GM12878 (cell line): ENCODE data around the gene PKD1L1. TPM values are rescaled to one million over a fixed set of nuclear protein-coding genes. Genes with fewer than 3 reads are reported as not detected.

Experiments used
- ATAC-seq: fragments of 200-7000 bp; cut with Tn5 transposase; 3 replicates; pipeline ENCODE4 v1.9.1; 2020; ENCODE audit warnings: mild to moderate bottlenecking, moderate library complexity
- BruUV-seq: library from RNA; stranded (reverse); fragments of 400-500 nt; replicated peaks from 2 replicates; lab custom pipeline; 2021; lab: Mats Ljungman, UMichigan
- CTCF ChIA-PET: fragments of 300-600 bp; sonication (Branson Sonifier 250); formaldehyde crosslinking; extraction: SDS; loops from one replicate; lab custom pipeline; 2021; ENCODE audit warnings: inconsistent platforms; lab: Yijun Ruan, JAX
- POLR2A ChIA-PET: fragments of 350-600 bp; formaldehyde crosslinking; extraction: SDS; loops from one replicate; lab custom pipeline; 2021; ENCODE audit warnings: inconsistent platforms; lab: Charles Lee
- RAD21 ChIA-PET: fragments of 300-600 bp; sonication (Branson Sonifier 250); formaldehyde crosslinking; loops from one replicate; lab custom pipeline; 2023; ENCODE audit warnings: antibody characterized with exemption; ENCODE audit not compliant: unreplicated experiment; lab: Charles Lee
- SMC1A ChIA-PET: fragments of 300-600 bp; sonication (Branson Sonifier 250); formaldehyde crosslinking; loops from one replicate; lab custom pipeline; 2023; ENCODE audit not compliant: unreplicated experiment, uncharacterized antibody; lab: Charles Lee
- DNase-seq: peaks from one replicate; pipeline ENCODE4 v3.0.0-alpha.2; 2011; ENCODE audit warnings: low read depth, low spot score
- FAIRE-seq: peaks from 3 replicates; lab custom pipeline; 2011; peaks lifted over from hg19 to GRCh38; lab: Jason Lieb, UNC
- H2AFZ ChIP-seq: 2 replicates; pipeline ENCODE4 v1.6.0; 2011; ENCODE audit warnings: low read depth, low read length, control low read depth; ENCODE audit not compliant: control insufficient read depth
- H3K27ac ChIP-seq: 2 replicates; pipeline ENCODE4 v1.5.1; 2011; ENCODE audit warnings: control low read depth; ENCODE audit not compliant: control insufficient read depth, insufficient read depth
- H3K27me3 ChIP-seq, 2 experiments: replicated peaks in 1 of 2; 2 replicates each; pipeline versions ENCODE4 v1.6.0 to v1.6.1; 2011; ENCODE audit warnings: low read length in 1 of 2; ENCODE audit not compliant: control insufficient read depth in 2 of 2, insufficient read depth in 2 of 2
- H3K36me3 ChIP-seq, 2 experiments: 2 replicates each; pipeline ENCODE4 v1.5.1; 2011; ENCODE audit warnings: low read length in 1 of 2; ENCODE audit not compliant: control insufficient read depth in 2 of 2, insufficient read depth in 2 of 2
- H3K4me1 ChIP-seq: 2 replicates; pipeline ENCODE4 v1.6.1; 2011; ENCODE audit warnings: mild to moderate bottlenecking, low read length, moderate library complexity, mixed read lengths; ENCODE audit not compliant: control insufficient read depth, insufficient read depth
- H3K4me2 ChIP-seq: 2 replicates; pipeline ENCODE4 v1.6.0; 2011; ENCODE audit warnings: control low read depth; ENCODE audit not compliant: control insufficient read depth, insufficient read depth
- H3K4me3 ChIP-seq: fragments of 200-600 bp; sonication (generic); 2 replicates; pipeline ENCODE4 v1.5.1; 2016
- H3K79me2 ChIP-seq: 2 replicates; pipeline ENCODE4 v1.6.0; 2011; ENCODE audit warnings: low read length; ENCODE audit not compliant: control insufficient read depth, insufficient read depth
- H3K9ac ChIP-seq: 2 replicates; pipeline ENCODE4 v1.8.0; 2011; ENCODE audit warnings: low read length, control low read depth, mixed read lengths; ENCODE audit not compliant: control insufficient read depth, insufficient read depth
- H3K9me3 ChIP-seq: replicated peaks from 3 replicates; pipeline ENCODE4 v1.5.1; 2011; ENCODE audit warnings: mild to moderate bottlenecking, low read length; ENCODE audit not compliant: control insufficient read depth, insufficient read depth
- H4K20me1 ChIP-seq: 2 replicates; pipeline ENCODE4 v1.6.0; 2011; ENCODE audit not compliant: control insufficient read depth, insufficient read depth
- CBX3 ChIP-seq: fragments of 200-600 bp; sonication (generic); IDR thresholded peaks from 2 replicates; pipeline ENCODE4 v1.6.1; 2016; ENCODE audit warnings: low read depth, borderline replicate concordance
- CHD1 ChIP-seq: IDR thresholded peaks from 2 replicates; pipeline ENCODE4 v1.6.1; 2012; ENCODE audit warnings: low read depth, low read length, improper control_type of control experiment
- ETV6 ChIP-seq, 2 experiments: fragments of 450-650 bp in 1 of 2; IDR thresholded peaks in 1 of 2; conservative IDR thresholded peaks in 1 of 2; 2 replicates each; pipeline ENCODE4 v1.6.1; 2014; ENCODE audit warnings: antibody characterized with exemption in 1 of 2, borderline replicate concordance in 1 of 2, low read depth in 1 of 2, mild to moderate bottlenecking in 1 of 2, moderate library complexity in 1 of 2
- HDAC2 ChIP-seq: fragments of 200-600 bp; sonication (generic); IDR thresholded peaks from 2 replicates; pipeline ENCODE4 v1.6.1; 2017
- IKZF1 ChIP-seq: fragments of 450-650 bp; conservative IDR thresholded peaks from 2 replicates; pipeline ENCODE4 v1.6.1; 2017; ENCODE audit warnings: antibody characterized with exemption, mild to moderate bottlenecking
- MYC ChIP-seq: IDR thresholded peaks from 2 replicates; pipeline ENCODE4 v1.6.1; 2011; ENCODE audit warnings: mild to moderate bottlenecking, low read length, moderate library complexity, inconsistent platforms; ENCODE audit not compliant: insufficient read depth, insufficient replicate concordance, insufficient read length, severe bottlenecking
- NFYA ChIP-seq: IDR thresholded peaks from 2 replicates; pipeline ENCODE4 v1.6.1; 2011; ENCODE audit warnings: low read depth, mild to moderate bottlenecking, low read length, improper control_type of control experiment, borderline replicate concordance
- ZNF384 ChIP-seq: IDR thresholded peaks from 2 replicates; pipeline ENCODE4 v1.6.1; 2012; ENCODE audit warnings: low read depth, mild to moderate bottlenecking, low read length, improper control_type of control experiment, borderline replicate concordance
- ZNF622 ChIP-seq: fragments of 450-650 bp; IDR thresholded peaks from 2 replicates; pipeline ENCODE4 v1.6.1; 2017; ENCODE audit warnings: mild to moderate bottlenecking, inconsistent platforms
- WGBS: methylation state at CpG from one replicate; pipeline ENCODE4 v1.1.6; 2016; ENCODE audit warnings: low lambda C conversion rate; ENCODE audit not compliant: insufficient replicate concordance, insufficient coverage; ENCODE audit errors: missing lambda C conversion rate; 5-methylcytosine and 5-hydroxymethylcytosine counted together
- in situ Hi-C: fragments of 300-500 bp; cut with MboI; formaldehyde crosslinking; loops from 9 replicates; pipeline ENCODE4 v1.14.3; 2018; ENCODE audit warnings: mixed read lengths
- intact Hi-C: fragments of 100-400 bp; cut with micrococcal nuclease; formaldehyde crosslinking; loops from one replicate; pipeline ENCODE4 v1.14.2; 2022; ENCODE audit not compliant: unreplicated experiment
- polyA plus RNA-seq, 11 experiments: library from polyadenylated mRNA; depleted of rRNA in 4 of 11; unstranded in 6 of 11; stranded (reverse) in 5 of 11; fragments of >200 nt; fragmentation: Nextera tagmentation in 4 of 11; fragmentation: Illumina TruSeq in 1 of 11; extraction: Ambion mirVana in 4 of 11; extraction: Trizol in 1 of 11; gene quantifications; 1 replicate in 1 of 11; 2 replicates in 10 of 11; pipeline versions ENCODE4 v1.2.1 to v1.2.3, GENCODE V29; 2011 to 2016; ENCODE audit warnings: inconsistent platforms in 2 of 11, missing spikeins in 2 of 11, low read depth in 1 of 11
- total RNA-seq, 4 experiments: library from RNA; depleted of rRNA in 3 of 4; stranded (reverse); fragments of >200 nt in 3 of 4; fragmentation: Illumina TruSeq in 1 of 4; extraction: Trizol in 1 of 4; gene quantifications; 2 replicates each; pipeline versions ENCODE4 v1.2.1 to v1.2.3, GENCODE V29; 2013 to 2021
- TF ChIP-seq, protein P1 (sequence below): fragments of 450-650 bp; IDR thresholded peaks from 2 replicates; pipeline ENCODE4 v1.6.1; 2017; ENCODE audit warnings: antibody characterized with exemption, mild to moderate bottlenecking, moderate library complexity
- TF ChIP-seq, protein P2 (sequence below), 3 experiments: IDR thresholded peaks in 2 of 3; conservative IDR thresholded peaks in 1 of 3; 2 replicates each; pipeline ENCODE4 v1.5.1; 2011; ENCODE audit warnings: low read depth in 3 of 3, low read length in 3 of 3, mild to moderate bottlenecking in 3 of 3, control low read depth in 2 of 3, moderate library complexity in 2 of 3, inconsistent platforms in 1 of 3, mixed read lengths in 1 of 3; ENCODE audit not compliant: control insufficient read depth in 2 of 3, insufficient read depth in 1 of 3; ENCODE audit errors: extremely low read depth in 1 of 3

The PKD1L1 gene
- total and polyA plus RNA-seq, 10 of the 15 experiments (the other 5 are each of a cell fraction or from before 2014, with no cell fraction given) = under 0.01 to 0.05 (median 0.02) TPM; not detected in 3

DNA sequence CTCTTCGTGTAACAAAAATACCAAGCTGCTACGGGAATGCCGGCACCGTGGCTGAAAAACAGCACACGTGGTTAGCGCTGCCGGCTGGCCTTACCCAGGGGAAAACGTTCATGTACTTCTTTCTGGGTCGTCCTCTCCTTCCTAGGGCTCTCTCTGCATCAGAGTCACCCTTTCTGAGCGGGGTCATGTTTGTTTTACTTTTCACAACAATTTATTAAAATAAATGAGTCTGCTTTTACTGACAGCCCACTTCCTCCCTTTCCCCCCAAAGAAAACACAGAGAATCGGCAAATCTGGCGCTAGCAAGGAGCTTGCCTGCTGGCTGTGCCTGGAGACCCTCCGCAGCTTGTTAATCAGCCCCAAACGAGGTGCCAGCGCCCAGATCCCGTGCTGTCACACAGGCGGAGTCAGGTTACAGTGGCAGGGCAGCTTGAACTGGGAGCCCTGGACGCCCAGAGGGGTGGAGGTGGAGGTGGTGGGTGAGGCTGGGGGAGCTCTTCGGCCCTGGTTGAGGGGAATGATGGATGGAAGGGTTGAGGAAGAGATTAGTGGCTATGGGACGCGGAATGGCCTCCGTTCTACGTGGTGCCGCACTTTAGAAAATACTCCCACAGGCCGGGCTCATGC, 204.2 kb downstream of the PKD1L1 start (continued):
- TF ChIP-seq CBX3 = no peak

- no peak for TF ChIP-seq ETV6 (conservative IDR thresholded peaks at IDR 0.05 in 1 of 2, IDR thresholded peaks at IDR 0.05 in 1 of 2; ENCODE audit: borderline replicate concordance in 1 of 2, low read depth in 1 of 2)
- TF ChIP-seq IKZF1 = no peak
- TF ChIP-seq NFYA = no peak
- no peak for TF ChIP-seq CHD1
- no peak for TF ChIP-seq ZNF622
- TF ChIP-seq, protein P1, sequence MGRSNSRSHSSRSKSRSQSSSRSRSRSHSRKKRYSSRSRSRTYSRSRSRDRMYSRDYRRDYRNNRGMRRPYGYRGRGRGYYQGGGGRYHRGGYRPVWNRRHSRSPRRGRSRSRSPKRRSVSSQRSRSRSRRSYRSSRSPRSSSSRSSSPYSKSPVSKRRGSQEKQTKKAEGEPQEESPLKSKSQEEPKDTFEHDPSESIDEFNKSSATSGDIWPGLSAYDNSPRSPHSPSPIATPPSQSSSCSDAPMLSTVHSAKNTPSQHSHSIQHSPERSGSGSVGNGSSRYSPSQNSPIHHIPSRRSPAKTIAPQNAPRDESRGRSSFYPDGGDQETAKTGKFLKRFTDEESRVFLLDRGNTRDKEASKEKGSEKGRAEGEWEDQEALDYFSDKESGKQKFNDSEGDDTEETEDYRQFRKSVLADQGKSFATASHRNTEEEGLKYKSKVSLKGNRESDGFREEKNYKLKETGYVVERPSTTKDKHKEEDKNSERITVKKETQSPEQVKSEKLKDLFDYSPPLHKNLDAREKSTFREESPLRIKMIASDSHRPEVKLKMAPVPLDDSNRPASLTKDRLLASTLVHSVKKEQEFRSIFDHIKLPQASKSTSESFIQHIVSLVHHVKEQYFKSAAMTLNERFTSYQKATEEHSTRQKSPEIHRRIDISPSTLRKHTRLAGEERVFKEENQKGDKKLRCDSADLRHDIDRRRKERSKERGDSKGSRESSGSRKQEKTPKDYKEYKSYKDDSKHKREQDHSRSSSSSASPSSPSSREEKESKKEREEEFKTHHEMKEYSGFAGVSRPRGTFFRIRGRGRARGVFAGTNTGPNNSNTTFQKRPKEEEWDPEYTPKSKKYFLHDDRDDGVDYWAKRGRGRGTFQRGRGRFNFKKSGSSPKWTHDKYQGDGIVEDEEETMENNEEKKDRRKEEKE = no peak
- TF ChIP-seq HDAC2 = no peak
- TF ChIP-seq, protein P2, sequence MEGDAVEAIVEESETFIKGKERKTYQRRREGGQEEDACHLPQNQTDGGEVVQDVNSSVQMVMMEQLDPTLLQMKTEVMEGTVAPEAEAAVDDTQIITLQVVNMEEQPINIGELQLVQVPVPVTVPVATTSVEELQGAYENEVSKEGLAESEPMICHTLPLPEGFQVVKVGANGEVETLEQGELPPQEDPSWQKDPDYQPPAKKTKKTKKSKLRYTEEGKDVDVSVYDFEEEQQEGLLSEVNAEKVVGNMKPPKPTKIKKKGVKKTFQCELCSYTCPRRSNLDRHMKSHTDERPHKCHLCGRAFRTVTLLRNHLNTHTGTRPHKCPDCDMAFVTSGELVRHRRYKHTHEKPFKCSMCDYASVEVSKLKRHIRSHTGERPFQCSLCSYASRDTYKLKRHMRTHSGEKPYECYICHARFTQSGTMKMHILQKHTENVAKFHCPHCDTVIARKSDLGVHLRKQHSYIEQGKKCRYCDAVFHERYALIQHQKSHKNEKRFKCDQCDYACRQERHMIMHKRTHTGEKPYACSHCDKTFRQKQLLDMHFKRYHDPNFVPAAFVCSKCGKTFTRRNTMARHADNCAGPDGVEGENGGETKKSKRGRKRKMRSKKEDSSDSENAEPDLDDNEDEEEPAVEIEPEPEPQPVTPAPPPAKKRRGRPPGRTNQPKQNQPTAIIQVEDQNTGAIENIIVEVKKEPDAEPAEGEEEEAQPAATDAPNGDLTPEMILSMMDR (IDR thresholded peaks at IDR 0.05 in 2 of 3, conservative IDR thresholded peaks at IDR 0.05 in 1 of 3; ENCODE audit: control insufficient read depth in 2 of 3, extremely low read depth in 1 of 3, insufficient read depth in 1 of 3, low read depth in 3 of 3, low read length in 3 of 3) = no peak
- TF ChIP-seq ZNF384 = no peak
- TF ChIP-seq MYC = no peak
- H3K4me2 ChIP-seq = no peak overlapping the region
- 54% methylated on average over 6 of the region's 6 CpGs for WGBS
- DNase-seq (no peak), ATAC-seq (no peak), FAIRE-seq (no peak)
- H3K27me3 ChIP-seq = peaks cover 3% of the 10 kb centered on the region in 2 experiments; a peak in 3 of 4 replicates
- ChIA-PET POLR2A (no interaction called here), SMC1A (interaction anchor here (0.6 kb wide), 1 partner anchor 57 kb away, joined by 3 read pairs; no protein-coding TSS in a partner anchor), RAD21 (no interaction called here), CTCF (no interaction called here)
- H3K27ac ChIP-seq = no peak overlapping the region
- in situ Hi-C loops = no loop called here
- no peaks in the 10 kb centered on the region for H3K79me2 ChIP-seq
- H3K4me3 ChIP-seq = no peak overlapping the region
- no TSS peak for BruUV-seq
- no peaks in the 10 kb centered on the region for H4K20me1 ChIP-seq
- H3K9me3 ChIP-seq = no peaks in the 10 kb centered on the region
- H3K4me1 ChIP-seq = no peaks in the 10 kb centered on the region
- H2AFZ ChIP-seq = no peak overlapping the region
- H3K9ac ChIP-seq = no peak overlapping the region
- H3K36me3 ChIP-seq = no peaks in the 10 kb centered on the region
- intact Hi-C loops = no loop called here
These were observed 206.3 kb downstream of the PKD1L1 start for GRCh38 chr7:47741984-47742383.
